Amniotic epithelial cell (primary cell): Measurements from ENCODE around the gene ATP13A3.

Experiments used
- DNase-seq: peaks from one replicate; pipeline ENCODE4 v3.0.0-alpha.2; 2010; ENCODE audit warnings: low read depth

The ATP13A3 gene

GRCh38 chr3:194439881-194440550 is 46.8 kb downstream of the ATP13A3 start:
- peak; percentile 7 for DNase-seq

GRCh38 chr3:194434503-194434902 is 52.3 kb downstream of the ATP13A3 start:
- DNase-seq: no peak

GRCh38 chr3:194431554-194431953 is 55.2 kb downstream of the ATP13A3 start:
- DNase-seq: no peak

- DNase-seq: no peak
These were observed 61.4 kb downstream of the ATP13A3 start for GRCh38 chr3:194425399-194425798.

GRCh38 chr3:194424953-194425352 is 61.8 kb downstream of the ATP13A3 start:
- DNase-seq: no peak

DNA sequence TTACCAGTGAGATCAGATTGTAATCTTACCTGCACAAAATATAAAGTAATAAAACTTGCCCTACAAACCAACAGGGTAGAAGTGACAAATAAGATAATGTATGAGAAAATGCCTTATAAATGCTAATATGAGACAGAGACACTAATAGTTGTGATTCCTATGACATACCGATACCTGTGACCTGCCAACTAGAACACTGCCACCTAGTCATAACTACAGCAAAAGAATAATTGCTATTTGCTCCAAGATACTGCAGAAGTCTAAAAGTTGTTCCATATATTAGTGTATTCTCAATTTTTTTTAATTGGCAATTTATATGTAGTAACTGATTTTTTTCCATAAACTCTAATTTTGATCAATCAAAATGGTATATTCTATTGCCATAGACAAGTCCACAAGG is 62.4 kb downstream of the ATP13A3 start:
- DNase-seq: no peak

GRCh38 chr3:194423317-194423716 is 63.5 kb downstream of the ATP13A3 start:
- DNase-seq: no peak

DNA sequence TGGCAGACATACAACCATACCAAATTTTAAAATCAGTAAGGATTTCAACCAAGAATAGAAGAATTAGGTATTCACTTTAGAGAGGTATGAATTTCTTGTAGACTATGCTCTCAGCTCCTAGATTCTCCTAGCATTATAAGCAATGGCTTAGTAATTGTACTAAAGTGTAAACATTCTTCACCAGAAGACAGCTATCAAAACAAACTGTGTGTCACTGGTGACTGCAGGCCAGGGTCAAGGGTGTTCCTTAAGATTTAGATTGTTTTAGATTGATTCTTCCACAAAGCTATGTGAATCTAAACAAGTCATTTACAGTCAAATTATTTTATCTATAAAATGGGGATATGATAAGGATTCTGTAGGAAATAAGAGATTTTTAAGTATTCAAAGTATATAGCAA is 64.6 kb downstream of the ATP13A3 start:
- peak; percentile 39 for DNase-seq

DNA sequence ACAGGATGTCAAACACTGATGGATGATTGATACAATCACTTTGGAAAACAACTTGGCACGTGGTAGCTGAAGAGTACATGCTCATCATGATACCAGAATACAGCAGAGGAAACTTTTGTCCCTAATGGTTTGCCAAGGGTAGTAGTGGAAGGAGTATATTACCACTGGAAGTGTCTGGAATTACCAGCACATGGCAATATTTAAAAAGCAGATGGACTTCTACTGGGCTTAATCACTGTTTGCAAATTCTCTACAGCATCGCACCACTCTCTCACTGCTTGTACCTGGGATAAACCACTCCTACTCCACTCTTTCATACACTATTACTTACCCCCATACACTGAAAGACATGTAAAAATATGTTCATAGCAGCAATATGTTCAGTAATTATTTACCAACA is 68.1 kb downstream of the ATP13A3 start:
- DNase-seq: no peak

- peak; percentile 71 for DNase-seq
These were observed 79.4 kb downstream of the ATP13A3 start for GRCh38 chr3:194407423-194407822.

DNA sequence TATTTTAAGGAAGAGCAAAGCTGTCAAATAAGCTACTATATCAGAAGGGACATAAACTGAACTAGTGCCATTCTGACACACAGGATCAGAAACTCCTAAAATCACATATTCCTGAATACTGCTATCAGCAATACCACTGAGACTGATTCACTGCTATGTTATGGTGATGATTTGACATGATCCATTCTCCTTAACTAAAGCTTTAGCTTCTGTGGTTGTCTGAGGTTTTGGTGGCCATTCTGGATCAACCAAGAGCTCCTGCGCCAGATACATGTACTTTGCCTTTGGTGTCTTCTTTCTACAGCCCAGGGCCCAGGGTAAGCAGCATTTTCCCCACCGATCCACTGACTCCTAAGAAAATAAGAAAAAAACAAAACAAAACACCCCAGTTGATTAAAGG is 81.0 kb downstream of the ATP13A3 start:
- DNase-seq: peak; percentile 21

DNA sequence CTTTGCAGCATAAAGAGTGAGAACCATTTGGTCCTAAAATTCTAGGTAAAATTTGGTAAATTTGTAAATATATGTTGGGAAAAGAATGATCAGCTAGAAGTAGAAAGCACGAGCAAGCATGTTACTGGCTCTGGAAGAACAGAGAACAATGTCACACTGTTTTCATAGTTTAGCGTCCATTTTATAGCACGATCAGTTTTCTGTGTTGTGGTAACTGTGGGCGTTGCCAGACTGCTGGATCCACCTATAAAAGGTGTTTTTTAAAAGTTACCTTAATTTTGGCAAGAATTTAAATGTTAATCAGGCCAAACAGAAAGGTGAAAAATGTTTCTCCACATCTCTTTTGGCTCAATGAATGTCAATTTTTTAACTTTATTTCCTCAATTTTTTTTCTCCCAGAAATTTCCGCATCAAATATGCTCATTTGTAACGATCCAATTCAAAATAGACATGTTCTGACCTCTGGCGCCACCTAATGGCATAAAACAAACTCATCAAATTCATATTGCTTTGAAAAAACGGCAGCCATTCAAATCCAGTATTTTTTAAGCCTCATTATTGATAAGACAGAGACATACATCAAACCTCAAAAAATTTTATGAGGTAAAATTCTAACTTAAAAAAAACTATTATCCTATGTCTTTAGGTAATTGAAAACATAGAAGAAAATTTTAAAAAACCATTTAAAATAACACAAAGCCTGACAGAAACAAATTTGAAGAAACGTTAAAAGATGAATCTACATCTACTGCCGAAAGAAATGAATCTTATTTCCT is 82.2 kb downstream of the ATP13A3 start:
- DNase-seq: peak; percentile 56

DNA sequence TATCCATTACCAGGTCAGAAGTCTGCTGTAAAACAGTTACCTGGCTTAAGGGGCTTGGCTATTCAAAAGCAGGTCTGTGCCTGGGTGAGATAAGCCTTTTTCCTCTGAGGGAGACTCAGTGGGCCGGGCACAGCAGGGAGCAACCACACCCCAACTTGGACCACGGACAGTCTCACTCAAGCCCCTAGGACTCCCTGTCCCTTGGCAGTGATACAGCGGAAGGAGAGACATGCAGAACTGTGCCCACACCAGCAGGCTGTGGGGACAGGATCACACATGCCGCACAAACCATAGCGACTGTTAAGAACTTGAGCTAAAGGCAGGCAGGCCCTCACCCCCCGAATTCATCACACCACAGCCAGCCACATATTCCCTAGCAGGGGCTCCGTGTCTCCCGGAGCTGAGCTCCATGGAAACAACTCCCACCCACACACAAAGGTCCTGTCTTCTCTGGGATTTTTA is 84.9 kb downstream of the ATP13A3 start:
- DNase-seq: no peak

GRCh38 chr3:194401346-194401745 is 85.5 kb downstream of the ATP13A3 start:
- DNase-seq: no peak

GRCh38 chr3:194399874-194400411 is 86.9 kb downstream of the ATP13A3 start:
- no peak for DNase-seq

DNA sequence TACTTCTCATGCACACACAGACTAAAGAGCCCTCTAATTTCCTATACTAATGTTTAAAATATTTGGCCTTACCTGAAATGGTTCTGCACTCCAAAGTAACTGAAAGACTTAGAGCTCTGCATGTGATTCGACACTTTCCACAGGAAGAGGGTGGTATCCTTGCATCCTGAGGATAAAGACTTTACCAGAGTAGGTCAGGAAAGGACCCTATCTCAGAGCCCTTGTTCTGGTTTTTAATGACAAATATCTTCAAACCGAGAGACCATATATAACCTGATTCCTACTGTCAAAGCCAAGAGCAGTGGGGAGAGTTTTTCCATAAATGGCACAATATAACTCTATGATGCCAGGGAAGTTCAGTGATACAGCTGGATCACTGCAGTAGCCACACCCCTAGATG is 87.6 kb downstream of the ATP13A3 start, which contains the start of gene GP5:
TSS of gene GP5 (minus strand) at position 101 of the 400 bp plus-strand sequence. CDS start 984 bp downstream, outside the sequence.
- no peak for DNase-seq

DNA sequence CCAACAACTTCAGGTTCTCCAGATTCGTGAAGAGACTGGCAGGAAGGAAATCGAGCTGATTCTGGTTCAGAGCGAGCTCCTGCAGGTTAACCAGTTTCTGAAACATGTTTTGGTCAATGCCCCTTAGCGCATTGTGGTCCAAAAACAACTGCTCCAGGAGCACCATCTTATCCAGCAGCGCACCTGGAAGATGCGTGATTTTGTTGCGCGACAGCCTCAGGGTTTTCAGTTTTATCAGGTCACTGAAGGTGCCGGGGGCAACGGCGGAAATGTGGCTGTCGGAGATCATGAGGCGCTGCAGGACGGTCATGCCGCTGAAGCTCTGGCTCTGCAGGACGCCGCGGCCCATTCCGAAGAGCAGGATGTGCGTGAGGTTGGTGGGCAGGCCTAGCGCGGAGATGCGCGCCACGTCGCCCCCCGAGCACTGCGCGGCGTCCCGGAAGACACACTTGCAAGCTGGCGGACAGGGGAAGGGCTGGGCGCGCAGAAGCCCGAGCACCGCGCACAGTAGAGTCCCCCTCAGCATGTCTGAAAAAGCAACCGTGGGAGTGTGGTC is 89.0 kb downstream of the ATP13A3 start:
- no peak for DNase-seq

- DNase-seq: peak; percentile 27
These were observed 89.7 kb downstream of the ATP13A3 start for GRCh38 chr3:194396859-194397756.

DNA sequence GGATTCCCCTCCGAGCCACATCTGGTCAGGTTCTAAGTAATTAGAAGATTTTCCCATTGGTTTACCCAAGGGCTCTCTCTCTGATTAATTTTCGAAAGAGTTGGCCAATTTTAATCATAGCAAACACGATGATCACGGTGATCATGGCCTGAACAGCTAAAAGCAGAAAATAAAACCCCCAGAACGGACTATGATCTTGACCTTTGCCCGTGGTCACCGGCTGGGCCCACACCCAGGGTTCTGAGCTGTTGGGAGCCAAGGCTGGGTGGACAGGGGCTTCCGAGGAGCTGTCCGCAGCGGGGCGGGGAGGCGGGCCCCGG is 90.3 kb downstream of the ATP13A3 start:
- DNase-seq: no peak

DNA sequence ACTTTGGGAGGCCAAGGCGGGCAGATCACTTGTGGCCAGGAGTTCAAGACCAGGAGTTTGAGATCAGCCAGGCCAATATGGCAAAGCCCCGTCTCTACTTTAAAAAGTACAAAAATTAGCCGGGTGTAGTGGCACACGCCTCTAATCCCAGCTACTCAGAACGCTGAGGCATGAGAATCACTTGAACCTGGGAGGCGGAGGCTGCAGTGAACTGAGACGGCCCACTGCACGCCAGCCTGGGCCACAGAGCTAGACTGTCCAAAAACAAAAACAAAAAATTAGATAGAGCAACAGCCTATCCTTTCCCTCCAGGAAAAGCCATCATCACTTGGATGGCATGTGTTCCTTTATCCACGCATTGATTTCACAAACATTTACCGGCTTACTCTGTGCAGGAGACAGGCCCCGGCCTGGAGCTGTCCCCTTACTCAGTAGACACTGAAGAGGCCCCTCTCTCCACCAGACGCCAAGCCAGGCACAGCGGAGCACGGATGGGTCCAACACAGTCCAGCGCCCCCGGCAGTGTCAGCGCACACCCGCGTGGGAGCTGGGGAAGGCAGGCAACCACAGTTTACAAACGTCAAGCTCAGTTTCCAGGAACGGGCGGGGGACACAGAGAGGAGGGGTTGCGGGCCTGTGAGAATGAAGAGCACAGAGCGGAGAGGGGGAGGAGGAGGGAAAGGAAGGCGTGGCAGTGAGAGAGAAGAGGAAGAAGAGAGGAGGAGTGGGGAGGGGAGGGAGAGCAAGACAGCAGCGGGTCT is 90.8 kb downstream of the ATP13A3 start:
- DNase-seq: peak; percentile 46

- DNase-seq: peak; percentile 52
These were observed 91.6 kb downstream of the ATP13A3 start for GRCh38 chr3:194395212-194395611.
